ENCODE measurements around the gene ARL2.
A peak's percentile ranks its signal among the peaks of the same experiment; 100 is the strongest.
"Not testable (repeated sequence)": the region's sequence is repeated elsewhere in the genome, so short reads cannot be mapped to it uniquely, and the experiment has no call there.

Gene ARL2

GRCh38 chr11:65013888-65014725 is at the start of gene ARL2:
TSS of gene ARL2 (plus strand) at chr11:65014160. CDS start at chr11:65014208, 48 bp downstream.
- DNase-seq, result peak; percentile 43

- no peak for DNase-seq
These were observed 46.6 kb upstream of the ARL2 start for GRCh38 chr11:64967375-64967774.

- no peak for DNase-seq
These were observed 44.8 kb upstream of the ARL2 start for GRCh38 chr11:64969209-64969608.

- DNase-seq, result no peak
These were observed 43.2 kb upstream of the ARL2 start for GRCh38 chr11:64970731-64971151.

GRCh38 chr11:64971421-64972233 is 42.3 kb upstream of the ARL2 start, which contains the start of gene MAJIN:
TSS of gene MAJIN (minus strand) at chr11:64972108. CDS start at chr11:64959405, 12,703 bp downstream.
- DNase-seq, result no peak

GRCh38 chr11:64974124-64974523 is 39.8 kb upstream of the ARL2 start:
- DNase-seq, result no peak

GRCh38 chr11:64976651-64977050 is 37.3 kb upstream of the ARL2 start:
- DNase-seq, result peak; percentile 5

- not testable (repeated sequence) for DNase-seq
These were observed 30.6 kb upstream of the ARL2 start for GRCh38 chr11:64983339-64983738.

- no peak for DNase-seq
These were observed 25.7 kb upstream of the ARL2 start for GRCh38 chr11:64987998-64988854.

GRCh38 chr11:64989416-64989815 is 24.5 kb upstream of the ARL2 start:
- DNase-seq, result no peak

GRCh38 chr11:64990222-64990923 is 23.6 kb upstream of the ARL2 start:
- no peak for DNase-seq

GRCh38 chr11:64994318-64994717 is 19.6 kb upstream of the ARL2 start:
- DNase-seq, result no peak

- DNase-seq, result no peak
These were observed 17.6 kb upstream of the ARL2 start for GRCh38 chr11:64996327-64996709.

- DNase-seq, result peak; percentile 46
These were observed 17.1 kb upstream of the ARL2 start, which contains the start of gene BATF2 for GRCh38 chr11:64996710-64997380. TSS of gene BATF2 (minus strand) at chr11:64996971. CDS start at chr11:64996914, 57 bp downstream.

GRCh38 chr11:64998141-64998540 is 15.8 kb upstream of the ARL2 start:
- no peak for DNase-seq

GRCh38 chr11:64998690-64999431 is 15.1 kb upstream of the ARL2 start:
- DNase-seq, result peak; percentile 24

- DNase-seq, result no peak
These were observed 14.5 kb upstream of the ARL2 start for GRCh38 chr11:64999478-64999877.

GRCh38 chr11:65002706-65003105 is 11.3 kb upstream of the ARL2 start:
- no peak for DNase-seq

GRCh38 chr11:65003282-65003681 is 10.7 kb upstream of the ARL2 start:
- DNase-seq, result no peak

GRCh38 chr11:65003968-65004367 is 10.0 kb upstream of the ARL2 start:
- not testable (repeated sequence) for DNase-seq

- DNase-seq, result no peak
These were observed 5.9 kb upstream of the ARL2 start for GRCh38 chr11:65008016-65008415.
